Right lobe of liver (tissue), 4 donors: ENCODE data around the gene OR5AU1.

ENCODE experiments used
- CTCF ChIP-seq, 4 donors: fragments of 200-600 bp in 3 of 4; fragments of 450-650 bp in 1 of 4; IDR thresholded peaks; one replicate each; pipeline versions ENCODE4 v1.5.1 to v1.8.0; 2016 to 2022; ENCODE audit warnings: antibody characterized with exemption in 4 of 4, mild to moderate bottlenecking in 2 of 4
- POLR2A ChIP-seq: fragments of 450-650 bp; IDR thresholded peaks from one replicate; pipeline ENCODE4 v1.6.1; 2017; ENCODE audit warnings: antibody characterized with exemption, mild to moderate bottlenecking
- donor health status: DM: no; HTN: no; CAD: no.
- donor health status: DM: no; HTN: no; CAD: no.
- donor health status: DM: no; HTN: yes; CAD: no.

- no peak for TF ChIP-seq POLR2A
- TF ChIP-seq CTCF (IDR thresholded peaks at IDR 0.05), result no peak
These were observed 46.0 kb upstream of the OR5AU1 start for GRCh38 chr14:21201732-21202462.
